ENCODE data around the gene SNX27. TPM values are rescaled to one million over a fixed set of nuclear protein-coding genes. Genes with fewer than 3 reads are reported as not detected.

SNX27 gene
- polyA plus RNA-seq, 1 donor (not counting 4 experiments of a cell fraction or from before 2014, with no cell fraction given) = 15.7 TPM

- no peak for FAIRE-seq
- H3K9ac ChIP-seq (ENCODE audit: control insufficient read depth, extremely low read depth, insufficient read depth, low read length) = no peak overlapping the region
- H3K9me3 ChIP-seq (ENCODE audit: control insufficient read depth, low read depth, low read length) = no peaks in the 10 kb centered on the region
- TF ChIP-seq EZH2 (IDR thresholded peaks at IDR 0.05; ENCODE audit: low read length) (no peak), CTCF (optimal IDR thresholded peaks at IDR 0.05 in 1 of 3, IDR thresholded peaks at IDR 0.05 in 1 of 3, conservative IDR thresholded peaks at IDR 0.05 in 1 of 3; ENCODE audit: extremely low read depth in 1 of 3, insufficient read depth in 2 of 3, low read length in 3 of 3) (no peak)
- H3K9me1 ChIP-seq (ENCODE audit: control insufficient read depth, extremely low read depth, insufficient read depth, low read length) = peaks cover 2% of the 10 kb centered on the region
- no peak overlapping the region for H3K4me3 ChIP-seq (ENCODE audit: control insufficient read depth in 2 of 3, extremely low read depth in 1 of 3, insufficient read depth in 2 of 3, low read depth in 1 of 3, low read length in 3 of 3)
- no peaks in the 10 kb centered on the region for H3K27me3 ChIP-seq (ENCODE audit: control insufficient read depth, extremely low read depth, insufficient read depth, low read length)
- no peaks in the 10 kb centered on the region for H4K20me1 ChIP-seq (ENCODE audit: control insufficient read depth, extremely low read depth, insufficient read depth, low read length)
- H3K4me1 ChIP-seq (ENCODE audit: control insufficient read depth, extremely low read depth, insufficient read depth, low read length) = peaks cover 33% of the 10 kb centered on the region
- no peak for DNase-seq (ENCODE audit: low read depth, low spot score)
- no peaks in the 10 kb centered on the region for H3K36me3 ChIP-seq (ENCODE audit: control insufficient read depth in 2 of 2, extremely low read depth in 1 of 2, insufficient read depth in 2 of 2, low read length in 2 of 2)
- no peak overlapping the region for H2AFZ ChIP-seq (ENCODE audit: control insufficient read depth, low read length)
- peak overlapping the region; percentile 54 for H3K4me2 ChIP-seq (ENCODE audit: control insufficient read depth, extremely low read depth, insufficient read depth, low read depth, low read length)
- peaks cover 34% of the 10 kb centered on the region for H3K79me2 ChIP-seq (ENCODE audit: control insufficient read depth, insufficient read depth, low read length)
- dilution Hi-C loops (cut with MboI; ENCODE audit: extremely low pct_ligation_motif_present, low sequenced_read_pairs) = no loop called here
- H3K27ac ChIP-seq (ENCODE audit: control insufficient read depth, insufficient read depth, low read length) = peak overlapping the region; percentile 41
Measured at GRCh38 chr1:151615711-151616504, 4.1 kb downstream of the SNX27 start.

GRCh38 chr1:151616505-151616849 is 4.6 kb downstream of the SNX27 start:
- peak overlapping the region; percentile 42 for H3K27ac ChIP-seq (ENCODE audit: control insufficient read depth, insufficient read depth, low read length)
- DNase-seq (ENCODE audit: low read depth, low spot score) (no peak), FAIRE-seq (no peak)
- H3K36me3 ChIP-seq (ENCODE audit: control insufficient read depth in 2 of 2, extremely low read depth in 1 of 2, insufficient read depth in 2 of 2, low read length in 2 of 2) = no peaks in the 10 kb centered on the region
- H3K4me2 ChIP-seq (ENCODE audit: control insufficient read depth, extremely low read depth, insufficient read depth, low read depth, low read length) = peak overlapping the region; percentile 54
- dilution Hi-C loops (cut with MboI; ENCODE audit: extremely low pct_ligation_motif_present, low sequenced_read_pairs) = no loop called here
- H3K9me1 ChIP-seq (ENCODE audit: control insufficient read depth, extremely low read depth, insufficient read depth, low read length) = peaks cover 2% of the 10 kb centered on the region
- peaks cover 37% of the 10 kb centered on the region for H3K79me2 ChIP-seq (ENCODE audit: control insufficient read depth, insufficient read depth, low read length)
- H3K4me1 ChIP-seq (ENCODE audit: control insufficient read depth, extremely low read depth, insufficient read depth, low read length) = peaks cover 27% of the 10 kb centered on the region
- no peaks in the 10 kb centered on the region for H3K9me3 ChIP-seq (ENCODE audit: control insufficient read depth, low read depth, low read length)
- no peak overlapping the region for H3K9ac ChIP-seq (ENCODE audit: control insufficient read depth, extremely low read depth, insufficient read depth, low read length)
- H4K20me1 ChIP-seq (ENCODE audit: control insufficient read depth, extremely low read depth, insufficient read depth, low read length) = no peaks in the 10 kb centered on the region
- H3K4me3 ChIP-seq (ENCODE audit: control insufficient read depth in 2 of 3, extremely low read depth in 1 of 3, insufficient read depth in 2 of 3, low read depth in 1 of 3, low read length in 3 of 3) = peak overlapping the region in 1 of 3 experiments; percentile 11
- H2AFZ ChIP-seq (ENCODE audit: control insufficient read depth, low read length) = no peak overlapping the region
- no peaks in the 10 kb centered on the region for H3K27me3 ChIP-seq (ENCODE audit: control insufficient read depth, extremely low read depth, insufficient read depth, low read length)
- TF ChIP-seq EZH2 (IDR thresholded peaks at IDR 0.05; ENCODE audit: low read length) = no peak
- no peak for TF ChIP-seq CTCF (optimal IDR thresholded peaks at IDR 0.05 in 1 of 3, IDR thresholded peaks at IDR 0.05 in 1 of 3, conservative IDR thresholded peaks at IDR 0.05 in 1 of 3; ENCODE audit: extremely low read depth in 1 of 3, insufficient read depth in 2 of 3, low read length in 3 of 3)

All from keratinocyte (primary cell).